ENCODE results near the gene ORC5. TPM values are rescaled to one million over a fixed set of nuclear protein-coding genes. Genes with fewer than 3 reads are reported as not detected.

Gene ORC5
- total and polyA plus RNA-seq, 2 of the 13 experiments (the other 11 are each of a cell fraction or from before 2014, with no cell fraction given): 4.8 to 18.8 TPM

GRCh38 chr7:104149822-104150221 lies 58.0 kb downstream of the ORC5 start (continued):
- TF ChIP-seq ZNF609 (CRISPR knock-in tag; IDR thresholded peaks at IDR 0.05; ENCODE audit: borderline replicate concordance) (no peak), HDAC2 (CRISPR knock-in tag; IDR thresholded peaks at IDR 0.05) (peak; percentile 36; the same call in 1 of the 2 replicates), BCL6 (CRISPR knock-in tag; IDR thresholded peaks at IDR 0.05) (peak; percentile 57), ZNF280B (CRISPR knock-in tag; IDR thresholded peaks at IDR 0.05; ENCODE audit: borderline replicate concordance) (no peak), EP300 (IDR thresholded peaks at IDR 0.05; ENCODE audit: low read depth in 2 of 2, low read length in 2 of 2) (peak in 1 of 2 experiments; percentile 76; a peak in 2 of 4 replicates), EP300 (CRISPR knock-in tag; IDR thresholded peaks at IDR 0.05; ENCODE audit: borderline replicate concordance) (no peak), ZNF296 (CRISPR knock-in tag; conservative IDR thresholded peaks at IDR 0.05) (no peak), ZNF552 (CRISPR knock-in tag; IDR thresholded peaks at IDR 0.05; ENCODE audit: borderline replicate concordance) (no peak), CAMTA2 (CRISPR knock-in tag; IDR thresholded peaks at IDR 0.05; ENCODE audit: borderline replicate concordance) (no peak), HMG20A (CRISPR knock-in tag; IDR thresholded peaks at IDR 0.05; ENCODE audit: borderline replicate concordance) (peak; percentile 66; the same call in 1 of the 2 replicates), RXRB (CRISPR knock-in tag; IDR thresholded peaks at IDR 0.05; ENCODE audit: borderline replicate concordance) (peak; percentile 40; the same call in 1 of the 2 replicates), FOXA3 (CRISPR knock-in tag; IDR thresholded peaks at IDR 0.05) (peak; percentile 82), ZNF362 (CRISPR knock-in tag; IDR thresholded peaks at IDR 0.05; ENCODE audit: borderline replicate concordance) (peak; percentile 76; the same call in 1 of the 2 replicates), HINFP (CRISPR knock-in tag; IDR thresholded peaks at IDR 0.05; ENCODE audit: low read depth) (no peak), FOXA1 (IDR thresholded peaks at IDR 0.05) (peak; percentile 9; the same call in 1 of the 2 replicates), FOXA1 (CRISPR knock-in tag; IDR thresholded peaks at IDR 0.05) (peak; percentile 54; the same call in 1 of the 2 replicates), LRRFIP1 (CRISPR knock-in tag; conservative IDR thresholded peaks at IDR 0.05) (no peak), LCORL (IDR thresholded peaks at IDR 0.05) (peak; percentile 43; the same call in 1 of the 2 replicates), LCORL (CRISPR knock-in tag; IDR thresholded peaks at IDR 0.05) (no peak)

Data from HepG2 (cell line).